HG02852 (cell line): ENCODE measurements around the gene CXCL12.

Experiments
- ATAC-seq: cut with Tn5 transposase; IDR thresholded peaks from one replicate; pipeline ENCODE4 v1.9.1; 2021; ENCODE audit warnings: mild to moderate bottlenecking, moderate library complexity; ENCODE audit not compliant: unreplicated experiment

The CXCL12 gene

GRCh38 chr10:44386546-44387052 lies 1.7 kb upstream of the CXCL12 start:
- peak; percentile 68 for ATAC-seq

- no peak for ATAC-seq
Observed at GRCh38 chr10:44385696-44386441, 972 bp upstream of the CXCL12 start.

- no peak for ATAC-seq
Observed at GRCh38 chr10:44384601-44385025, 284 bp downstream of the CXCL12 start.

GRCh38 chr10:44383749-44384600 lies 922 bp downstream of the CXCL12 start:
- no peak for ATAC-seq

- ATAC-seq = no peak
Observed at GRCh38 chr10:44382981-44383748, 1.7 kb downstream of the CXCL12 start.

- ATAC-seq = no peak
Observed at GRCh38 chr10:44382131-44382858, 2.6 kb downstream of the CXCL12 start.

- no peak for ATAC-seq
Observed at GRCh38 chr10:44380829-44381600, 3.9 kb downstream of the CXCL12 start.

GRCh38 chr10:44379907-44380306 lies 5.0 kb downstream of the CXCL12 start:
- no peak for ATAC-seq

- ATAC-seq = no peak
Observed at GRCh38 chr10:44378626-44379025, 6.3 kb downstream of the CXCL12 start.

GRCh38 chr10:44377651-44378310 lies 7.1 kb downstream of the CXCL12 start:
- ATAC-seq = no peak

- ATAC-seq = no peak
Observed at GRCh38 chr10:44376472-44377099, 8.3 kb downstream of the CXCL12 start.

- ATAC-seq = no peak
Observed at GRCh38 chr10:44374155-44374554, 10.7 kb downstream of the CXCL12 start.

- ATAC-seq = no peak
Observed at GRCh38 chr10:44373341-44373995, 11.4 kb downstream of the CXCL12 start.

GRCh38 chr10:44372181-44372580 lies 12.7 kb downstream of the CXCL12 start:
- ATAC-seq = no peak

GRCh38 chr10:44370731-44371248 lies 14.1 kb downstream of the CXCL12 start:
- ATAC-seq = no peak

- no peak for ATAC-seq
Observed at GRCh38 chr10:44369854-44370253, 15.0 kb downstream of the CXCL12 start.

- no peak for ATAC-seq
Observed at GRCh38 chr10:44369296-44369695, 15.6 kb downstream of the CXCL12 start.

- no peak for ATAC-seq
Observed at GRCh38 chr10:44368637-44369036, 16.3 kb downstream of the CXCL12 start.
